GM19035 (cell line): ENCODE data around the gene OIP5.
"Not testable (repeated sequence)": the region's sequence is repeated elsewhere in the genome, so short reads cannot be mapped to it uniquely, and the experiment has no call there.

Experiments used
- ATAC-seq: cut with Tn5 transposase; IDR thresholded peaks from one replicate; pipeline ENCODE4 v1.9.1; 2021; ENCODE audit not compliant: unreplicated experiment

OIP5 gene

GRCh38 chr15:41332194-41333025, at the start of gene OIP5, which contains the start of gene NUSAP1:
OIP5 (minus strand) TSS chr15:41332591; CDS start chr15:41332561, 30 bp downstream.
NUSAP1 (plus strand) TSS chr15:41332881; CDS start chr15:41332958, 77 bp downstream.
- peak; percentile 90 for ATAC-seq

GRCh38 chr15:41377978-41378377, 45.6 kb upstream of the OIP5 start:
- ATAC-seq = no peak

- no peak for ATAC-seq
Measured at GRCh38 chr15:41367418-41367817, 35.0 kb upstream of the OIP5 start.

GRCh38 chr15:41354371-41354770, 22.0 kb upstream of the OIP5 start:
- no peak for ATAC-seq

- no peak for ATAC-seq
Measured at GRCh38 chr15:41350057-41350717, 17.8 kb upstream of the OIP5 start.

GRCh38 chr15:41347236-41347635, 14.8 kb upstream of the OIP5 start:
- ATAC-seq = no peak

GRCh38 chr15:41341519-41341918, 9.1 kb upstream of the OIP5 start:
- ATAC-seq = no peak

- no peak for ATAC-seq
Measured at GRCh38 chr15:41340189-41340695, 7.9 kb upstream of the OIP5 start.

- ATAC-seq = no peak
Measured at GRCh38 chr15:41337631-41338522, 5.5 kb upstream of the OIP5 start.

- no peak for ATAC-seq
Measured at GRCh38 chr15:41337047-41337446, 4.7 kb upstream of the OIP5 start.

- ATAC-seq = no peak
Measured at GRCh38 chr15:41336549-41336948, 4.2 kb upstream of the OIP5 start.

GRCh38 chr15:41334293-41335120, 2.1 kb upstream of the OIP5 start:
- no peak for ATAC-seq

- peak; percentile 24 for ATAC-seq
Measured at GRCh38 chr15:41333026-41333562, 703 bp upstream of the OIP5 start.

GRCh38 chr15:41331833-41332193, 578 bp downstream of the OIP5 start:
- ATAC-seq = no peak

GRCh38 chr15:41331281-41331680, 1.1 kb downstream of the OIP5 start:
- no peak for ATAC-seq

- no peak for ATAC-seq
Measured at GRCh38 chr15:41323611-41324010, 8.8 kb downstream of the OIP5 start.

GRCh38 chr15:41320805-41321330, 11.5 kb downstream of the OIP5 start:
- ATAC-seq = not testable (repeated sequence)

- ATAC-seq = no peak
Measured at GRCh38 chr15:41309226-41309905, 23.0 kb downstream of the OIP5 start.

GRCh38 chr15:41307679-41308078, 24.7 kb downstream of the OIP5 start:
- ATAC-seq = no peak
